Hypothalamus (tissue), 51 donors: Measurements from ENCODE around the gene MYOM3.
"Not testable (repeated sequence)": the region's sequence is repeated elsewhere in the genome, so short reads cannot be mapped to it uniquely, and the experiment has no call there.

Experiments used
- DNase-seq, 51 donors: peaks; one replicate each; lab custom pipeline; 2025; lab: John Stamatoyannopoulos, UW

Gene MYOM3

DNA sequence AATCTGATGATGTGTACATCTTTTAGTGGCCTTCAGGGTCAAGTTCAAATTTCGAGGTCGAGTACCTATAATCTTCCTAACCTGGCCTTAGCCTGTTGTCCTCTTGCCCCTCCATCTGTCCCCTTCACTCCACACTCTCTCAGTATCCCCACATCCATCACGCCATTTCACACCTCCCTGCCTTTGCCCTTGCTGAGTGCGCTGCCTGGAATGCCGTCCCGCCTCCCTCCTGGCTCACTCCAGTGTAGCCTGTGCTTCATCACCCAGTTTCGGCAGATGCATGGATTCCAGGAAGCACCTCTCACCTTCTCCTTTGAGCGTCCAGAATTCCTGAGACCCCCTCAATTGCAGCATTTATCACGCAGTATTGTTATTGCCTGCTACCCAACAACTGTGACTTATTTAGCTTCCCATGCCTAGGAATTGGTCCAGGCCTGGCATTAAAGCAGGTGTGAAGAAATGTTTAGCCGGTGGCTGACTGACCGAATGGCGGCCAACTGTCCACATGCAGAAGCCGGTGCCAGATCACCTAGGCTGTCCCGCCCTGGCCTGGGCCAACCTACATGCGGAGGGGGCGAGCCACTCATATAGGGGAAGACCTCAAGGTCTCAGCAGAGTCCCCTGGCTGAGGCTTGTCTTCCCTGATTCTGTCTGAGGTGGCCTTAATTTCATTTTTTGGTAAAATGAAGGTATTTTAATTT, 34.5 kb downstream of the MYOM3 start:
- no peak for DNase-seq

DNA sequence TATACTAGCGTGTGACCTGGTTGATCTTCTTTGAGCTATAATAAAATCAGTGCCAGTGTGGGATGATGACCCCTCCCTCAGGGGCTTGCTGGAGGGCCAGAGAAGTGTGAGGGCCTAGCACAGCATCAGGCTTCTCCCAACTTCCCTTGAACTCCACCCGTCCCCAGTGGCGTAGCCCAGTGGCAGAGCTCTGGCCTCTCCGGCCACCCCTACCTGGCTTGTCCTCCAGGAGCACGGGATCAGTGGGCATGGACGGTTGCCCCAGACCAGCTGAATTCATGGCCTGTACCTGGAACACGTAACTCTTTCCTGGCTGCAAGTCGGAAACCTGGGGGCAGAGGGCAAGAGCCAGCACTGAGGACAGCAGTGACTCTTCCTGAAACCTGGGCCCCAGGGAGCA, 36.0 kb downstream of the MYOM3 start:
- DNase-seq = no peak

DNA sequence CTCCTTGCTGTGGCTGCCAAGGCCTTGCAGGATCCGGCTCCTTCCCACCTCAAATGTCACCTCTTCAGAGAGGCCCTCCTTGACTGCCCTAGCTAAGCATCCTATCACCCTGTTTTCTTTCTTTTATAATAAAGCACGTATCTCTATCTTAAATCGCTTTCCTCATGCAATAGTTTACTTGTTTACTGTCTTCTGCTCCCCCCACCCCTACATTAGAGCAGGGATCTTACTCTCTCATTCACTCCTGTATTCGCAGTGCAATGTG, 36.4 kb downstream of the MYOM3 start:
- no peak for DNase-seq

DNA sequence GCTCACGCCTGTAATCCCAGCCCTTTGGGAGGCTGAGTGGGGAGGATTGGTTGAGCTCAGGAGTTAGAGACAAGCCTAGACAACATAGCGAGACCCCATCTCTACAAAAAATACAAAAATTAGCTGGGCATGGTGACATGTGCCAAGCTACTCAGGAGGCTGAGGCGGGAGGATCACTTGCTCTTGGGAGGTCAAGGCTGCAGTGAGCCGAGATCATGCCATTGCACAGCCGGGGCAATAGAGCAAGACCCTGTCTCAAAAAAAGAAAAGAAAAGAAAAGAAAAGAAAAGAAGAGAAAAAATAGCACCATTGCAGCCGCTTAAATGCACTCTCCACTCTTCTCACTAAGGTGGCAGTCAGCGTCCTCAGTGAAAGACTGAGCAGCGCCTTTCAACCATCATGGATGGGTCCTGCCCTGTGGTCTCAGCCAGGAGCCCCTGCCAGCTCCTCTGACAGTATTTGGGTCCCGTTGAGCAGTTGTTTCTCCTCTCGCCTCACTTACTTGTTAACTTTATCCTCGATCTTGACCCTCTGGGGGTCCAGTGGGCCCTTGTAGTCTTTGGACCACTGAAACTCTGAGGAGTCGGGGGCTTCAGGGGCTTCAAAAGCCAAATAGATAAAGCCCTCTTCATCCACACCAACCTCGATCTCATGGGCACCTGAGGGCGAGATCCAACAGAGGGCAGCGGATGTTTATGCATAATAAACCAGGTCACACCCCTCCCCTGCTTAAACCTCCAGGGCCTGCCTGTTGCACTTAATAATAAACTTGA, 36.9 kb downstream of the MYOM3 start:
- no peak for DNase-seq

DNA sequence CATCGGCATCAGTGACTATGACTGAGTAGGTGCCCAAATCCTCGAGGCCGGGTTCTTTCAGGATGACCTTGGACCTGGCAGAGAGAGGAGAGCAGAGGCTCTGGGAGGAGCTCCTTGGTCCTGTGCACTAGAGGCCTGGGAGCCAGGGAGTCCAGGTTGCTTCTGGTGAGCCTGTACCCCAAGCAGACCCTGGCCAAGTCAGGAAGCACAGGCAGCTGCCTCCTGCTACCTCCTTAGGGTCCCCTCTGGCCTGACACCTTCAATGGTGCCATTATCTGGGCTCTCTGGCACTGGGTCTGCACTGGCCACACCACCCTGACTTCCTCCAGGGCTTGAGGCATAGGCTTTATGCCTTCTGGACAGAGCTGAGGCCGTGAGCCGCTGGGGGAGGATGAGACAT, 37.7 kb downstream of the MYOM3 start:
- no peak for DNase-seq

DNA sequence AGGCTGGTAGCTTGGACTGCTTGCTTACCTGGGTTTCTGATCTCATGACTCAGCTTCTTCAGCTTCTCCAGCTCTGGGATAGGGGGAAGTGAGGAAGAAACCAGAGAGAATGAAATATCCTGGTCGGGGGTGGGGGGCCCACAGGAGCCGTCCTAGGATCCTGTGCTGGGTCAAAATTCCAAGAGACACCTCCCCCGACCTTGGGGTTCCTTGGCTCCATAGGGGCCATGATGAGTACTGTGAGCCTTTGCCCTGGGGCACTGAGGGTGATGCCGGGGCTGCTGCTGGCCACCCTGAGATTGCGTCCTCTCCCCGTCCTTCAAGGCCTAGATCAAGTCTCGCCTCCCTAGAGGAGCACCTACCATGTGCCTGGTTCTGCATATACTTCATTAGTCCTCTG, 40.0 kb downstream of the MYOM3 start:
- no peak for DNase-seq

DNA sequence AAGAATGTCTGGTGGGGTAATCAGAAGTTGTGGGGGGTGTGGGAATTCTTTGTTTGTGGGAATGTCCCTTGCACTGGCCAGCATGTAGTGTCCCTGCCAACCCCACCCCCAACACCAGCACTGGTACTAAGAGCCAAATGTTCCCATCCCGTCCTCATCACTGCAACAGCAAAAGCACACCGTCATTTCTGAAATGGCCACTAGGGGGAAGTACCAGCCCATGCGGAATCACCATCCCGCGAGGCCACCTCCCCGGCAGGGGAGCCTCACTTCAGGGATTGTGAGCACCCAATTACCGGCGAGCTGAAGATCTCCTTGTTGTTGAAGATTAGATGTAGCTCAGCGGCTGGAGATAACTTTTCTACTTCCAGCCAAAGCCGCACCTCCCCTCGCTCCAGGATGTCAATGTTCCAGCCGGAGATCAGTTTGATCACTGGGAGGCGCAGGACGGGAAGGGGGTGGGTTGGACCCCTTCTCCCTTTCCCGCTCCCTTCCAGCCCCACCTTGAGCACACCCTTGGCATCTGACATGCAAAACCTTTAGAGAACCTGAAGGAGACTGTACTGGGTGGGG, 41.0 kb downstream of the MYOM3 start:
- peak in 46 of 51 donors; percentile 2 to 74 (median 38) for DNase-seq

DNA sequence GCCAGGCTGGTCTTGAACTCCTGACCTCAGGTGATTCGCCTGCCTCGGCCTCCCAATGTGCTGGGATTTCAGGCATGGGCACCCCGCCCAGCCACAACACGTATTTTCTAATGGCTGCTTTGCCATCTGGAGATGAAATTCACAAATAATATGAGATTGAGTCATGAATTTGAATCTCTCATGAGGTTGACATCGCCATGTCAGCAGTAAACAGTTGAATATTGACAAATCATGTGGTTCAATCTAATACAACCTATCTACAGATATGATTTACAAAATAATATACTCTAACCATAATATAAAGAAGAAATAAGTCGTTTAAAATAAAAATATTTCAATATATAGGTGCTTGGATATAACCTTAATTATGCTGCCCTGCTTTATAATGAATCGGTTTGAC, 42.1 kb downstream of the MYOM3 start:
- DNase-seq = no peak

DNA sequence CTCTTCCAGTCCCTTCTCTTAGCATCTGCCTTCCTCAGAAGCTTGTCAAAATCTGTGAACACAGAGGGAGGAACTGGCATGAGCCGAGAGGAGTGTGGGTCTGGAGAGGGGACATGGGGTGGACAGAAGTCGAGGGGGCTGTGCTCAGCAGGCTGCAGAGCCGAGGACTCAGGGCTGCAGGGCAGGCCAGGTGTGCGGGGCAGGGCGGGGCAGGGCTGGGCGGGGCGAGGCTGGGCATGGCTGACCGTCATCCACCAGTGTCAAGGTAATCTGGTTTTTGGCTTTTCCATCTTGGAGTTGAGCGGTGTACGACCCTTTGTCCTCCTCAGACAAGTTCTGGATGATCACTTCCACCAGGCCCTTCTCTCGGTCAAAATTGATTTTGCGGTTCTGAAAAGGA, 44.0 kb downstream of the MYOM3 start:
- no peak for DNase-seq

DNA sequence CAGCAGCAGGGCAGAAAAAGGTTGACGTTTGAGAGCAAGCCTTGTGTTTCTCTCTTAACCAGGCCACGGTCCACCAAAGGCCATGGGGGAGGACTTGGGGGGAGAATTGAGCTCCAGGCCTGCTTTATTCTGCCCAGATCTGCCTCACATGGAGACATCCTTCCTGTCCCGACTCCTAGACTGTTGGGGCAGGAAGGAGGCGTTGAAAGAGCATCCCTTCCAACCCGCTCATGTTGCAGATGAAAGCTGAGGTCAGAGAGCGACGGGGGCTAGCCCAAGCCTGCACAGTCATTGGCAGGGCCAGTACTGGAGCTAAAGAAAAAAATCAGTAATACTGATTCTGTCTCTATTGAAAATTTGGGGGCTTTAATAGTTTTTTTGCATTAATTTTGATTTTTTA, 46.6 kb downstream of the MYOM3 start:
- DNase-seq = no peak

DNA sequence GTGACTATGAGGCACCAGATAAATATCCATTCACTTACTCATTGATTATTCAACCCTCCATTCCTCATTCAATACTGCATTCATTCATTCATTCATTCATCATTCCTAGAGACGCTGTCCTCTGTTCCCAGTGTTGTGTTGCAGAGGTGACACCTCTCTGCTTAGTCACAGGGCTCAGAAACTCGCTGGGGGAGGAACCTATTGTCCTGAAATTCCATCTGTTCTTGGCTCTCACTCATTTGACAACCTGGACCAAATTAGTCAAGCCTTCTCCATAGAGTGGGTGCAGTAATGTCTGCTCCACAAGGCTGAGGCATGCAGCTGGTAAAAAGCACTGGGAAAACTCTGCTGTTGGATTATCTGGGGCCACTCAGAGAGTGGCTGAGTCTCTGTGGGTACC, 49.7 kb downstream of the MYOM3 start:
- no peak for DNase-seq

DNA sequence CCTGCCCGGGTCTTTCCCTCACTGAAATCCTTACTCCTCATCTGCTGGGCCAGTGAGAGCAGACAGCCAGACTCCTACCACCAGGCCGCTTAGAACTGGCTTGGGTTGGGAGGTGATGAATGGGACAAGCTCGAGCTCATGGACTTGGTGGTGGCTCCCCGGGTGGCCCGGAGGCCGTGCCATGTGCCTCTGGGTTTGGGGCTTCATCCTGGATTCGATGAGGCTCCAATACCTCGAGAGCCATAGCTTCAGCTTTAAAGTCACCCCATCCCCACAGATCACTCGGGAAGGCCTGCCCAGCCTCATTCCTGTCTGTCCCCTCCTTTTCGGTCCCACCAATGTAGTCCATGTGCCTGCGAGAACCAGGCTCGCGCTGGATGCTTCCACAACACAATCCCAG, 51.5 kb downstream of the MYOM3 start:
- DNase-seq = no peak

DNA sequence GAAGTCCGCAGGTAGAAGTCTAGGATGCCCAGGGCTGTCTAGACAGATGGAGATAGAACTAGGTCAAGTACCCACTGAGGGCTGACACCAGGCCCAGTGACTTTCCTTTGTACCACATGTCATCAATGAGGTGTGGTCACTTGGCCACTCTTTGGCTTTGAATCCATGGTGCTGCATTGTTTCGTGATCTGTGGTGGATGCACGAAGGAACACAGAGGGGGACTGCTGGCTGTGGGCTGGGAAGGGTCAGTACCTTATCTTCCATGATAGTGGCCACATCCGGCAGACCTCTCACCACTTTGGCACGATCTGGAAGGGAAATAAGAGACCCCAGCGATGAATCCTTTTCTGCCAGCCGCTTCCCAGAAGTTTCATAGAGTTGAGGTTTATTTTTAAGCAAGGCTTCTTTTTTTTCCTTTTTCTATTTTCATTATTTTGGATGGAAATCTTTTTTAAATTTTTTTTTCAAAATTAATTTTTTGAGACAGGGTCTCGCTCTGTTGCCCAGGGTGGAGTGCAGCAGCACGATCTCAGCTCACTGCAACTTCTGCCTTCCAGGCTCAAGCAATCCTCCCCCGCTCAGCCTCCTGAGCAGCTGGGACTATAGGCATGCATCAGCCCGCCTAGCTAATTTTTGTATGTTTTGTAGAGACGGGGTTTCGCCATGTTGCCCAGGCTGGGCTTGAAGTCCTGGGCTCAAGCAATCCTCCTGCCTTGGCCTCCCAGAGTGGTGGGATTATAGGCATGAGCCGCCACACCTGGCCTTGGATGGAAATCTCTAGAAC, 53.1 kb downstream of the MYOM3 start:
- DNase-seq = no peak

DNA sequence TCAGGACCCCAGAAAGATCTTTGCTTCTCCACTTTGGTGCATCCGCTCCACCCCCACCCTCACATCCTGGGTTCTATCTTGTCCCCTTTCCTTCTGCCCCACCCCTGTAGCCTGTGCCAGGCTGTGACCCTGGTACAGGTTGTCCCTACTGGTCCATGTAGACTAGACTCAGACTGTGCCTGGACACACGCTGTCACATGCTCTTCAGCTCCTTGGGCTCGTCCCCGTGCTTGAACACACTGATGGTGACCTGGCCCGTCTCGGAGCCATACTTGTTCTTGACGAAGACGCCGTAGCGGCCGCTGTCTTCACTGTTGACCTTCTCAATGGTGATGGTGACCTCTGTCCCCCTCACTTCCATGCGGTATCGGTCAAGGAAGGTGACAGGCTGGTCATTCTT, 54.8 kb downstream of the MYOM3 start:
- no peak for DNase-seq

DNA sequence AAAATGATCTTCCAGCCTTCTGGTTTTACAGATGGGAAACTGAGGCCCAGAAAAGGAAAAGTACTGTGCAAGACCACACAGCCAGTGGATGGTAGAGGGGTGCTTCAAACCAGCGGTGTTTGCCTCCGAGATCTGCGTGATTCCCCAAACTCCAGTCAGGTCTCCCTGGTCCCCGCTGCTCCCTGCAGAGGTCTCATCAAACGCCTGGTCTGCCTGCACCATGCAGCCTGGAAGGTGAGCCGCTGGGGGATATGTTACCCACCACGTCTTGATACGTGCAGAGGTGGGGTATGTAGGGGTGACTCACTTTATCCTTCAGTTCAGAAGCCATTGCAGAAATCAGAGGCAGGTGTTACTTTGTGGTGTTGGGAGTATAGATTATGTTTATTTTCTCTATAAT, 56.3 kb downstream of the MYOM3 start:
- no peak for DNase-seq

DNA sequence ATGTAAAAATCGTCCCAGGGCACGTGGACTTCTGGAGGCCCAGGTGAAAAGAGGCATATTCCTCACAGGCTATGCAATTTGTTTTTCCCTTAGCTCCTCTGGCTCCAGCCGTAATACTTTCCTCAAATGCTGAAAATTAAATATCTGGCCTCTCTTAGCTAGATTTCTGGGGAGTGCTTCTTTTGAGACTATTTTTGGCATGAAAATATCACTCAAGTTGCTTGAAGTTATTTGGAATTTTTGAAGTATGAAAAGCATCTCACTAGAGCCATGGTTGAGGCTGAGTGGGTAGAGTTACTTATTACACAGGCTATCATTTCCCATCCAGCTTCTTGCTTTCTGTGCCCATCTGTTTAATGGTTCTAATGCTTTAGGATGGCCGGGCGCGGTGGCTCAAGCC, 59.7 kb downstream of the MYOM3 start:
- no peak for DNase-seq

DNA sequence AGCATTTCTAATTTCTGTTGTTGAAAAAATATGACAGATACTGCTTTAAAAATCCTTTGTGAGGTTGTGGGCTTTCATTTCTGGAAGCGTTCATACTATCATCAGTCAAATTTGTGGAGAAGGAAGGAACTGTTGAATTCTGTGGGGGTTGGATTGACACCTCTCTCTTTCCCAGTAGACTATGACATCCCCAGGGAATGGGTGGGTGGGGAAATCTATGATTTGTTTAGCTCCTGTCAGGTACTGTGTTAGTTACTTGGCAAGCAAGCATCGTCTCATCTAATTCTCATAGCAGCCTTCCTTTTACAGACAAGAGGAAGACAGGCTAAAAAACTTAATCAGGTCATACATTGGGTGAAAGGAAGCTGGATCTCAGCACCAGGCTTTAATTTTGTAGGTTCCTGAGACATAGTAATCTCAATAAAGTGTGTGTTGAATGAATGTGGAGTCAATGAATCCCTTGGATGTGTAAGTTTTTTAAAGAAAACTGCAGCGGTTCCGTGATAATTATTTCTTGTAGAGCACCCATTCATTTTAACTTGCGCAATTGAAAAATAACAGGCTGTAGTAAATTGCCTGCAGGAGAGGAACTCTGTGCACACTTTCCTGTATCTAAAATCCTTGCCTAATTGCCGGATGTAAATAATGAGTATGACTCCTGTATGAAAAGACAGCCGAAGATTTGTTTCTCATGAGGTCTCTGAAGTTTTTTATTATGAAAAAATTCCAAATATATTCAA, 60.6 kb downstream of the MYOM3 start:
- no peak for DNase-seq

DNA sequence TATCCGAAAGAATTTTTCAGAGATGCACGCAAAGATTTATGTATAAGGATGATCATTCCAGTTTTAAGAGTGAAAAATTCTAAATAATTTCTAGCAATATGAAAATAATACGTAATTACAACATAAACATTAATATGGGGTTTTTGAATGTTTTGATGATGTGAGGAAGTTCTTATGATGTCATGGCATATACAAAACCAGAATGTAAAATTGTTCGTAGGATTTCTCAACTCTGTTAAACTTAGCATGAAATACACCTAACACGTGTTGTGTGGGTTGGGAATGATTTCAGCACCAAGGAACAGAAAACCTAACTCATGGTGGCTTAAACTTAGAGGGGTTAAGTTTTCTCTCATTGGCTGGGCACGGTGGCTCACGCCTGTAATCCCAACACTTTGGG, 62.2 kb downstream of the MYOM3 start:
- DNase-seq = no peak

DNA sequence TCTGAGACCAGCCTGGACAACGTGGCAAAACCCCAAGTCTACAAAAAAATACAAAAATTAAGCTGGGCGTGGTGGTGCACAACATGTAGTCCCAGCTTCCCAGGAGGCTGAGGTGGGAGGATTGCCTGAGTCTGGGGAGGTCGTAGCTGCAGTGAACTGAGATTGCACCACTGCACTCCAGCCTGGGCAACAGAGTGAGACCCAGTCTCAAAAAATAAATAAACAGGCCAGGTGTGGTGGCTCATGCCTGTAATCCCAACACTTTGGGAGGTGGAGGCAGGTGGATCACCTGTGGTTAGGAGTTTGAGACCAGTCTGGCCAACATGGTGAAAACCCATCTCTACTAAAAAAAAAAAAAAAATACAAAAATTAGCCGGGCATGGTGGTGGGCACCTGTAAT, 63.0 kb downstream of the MYOM3 start:
- not testable (repeated sequence) for DNase-seq

DNA sequence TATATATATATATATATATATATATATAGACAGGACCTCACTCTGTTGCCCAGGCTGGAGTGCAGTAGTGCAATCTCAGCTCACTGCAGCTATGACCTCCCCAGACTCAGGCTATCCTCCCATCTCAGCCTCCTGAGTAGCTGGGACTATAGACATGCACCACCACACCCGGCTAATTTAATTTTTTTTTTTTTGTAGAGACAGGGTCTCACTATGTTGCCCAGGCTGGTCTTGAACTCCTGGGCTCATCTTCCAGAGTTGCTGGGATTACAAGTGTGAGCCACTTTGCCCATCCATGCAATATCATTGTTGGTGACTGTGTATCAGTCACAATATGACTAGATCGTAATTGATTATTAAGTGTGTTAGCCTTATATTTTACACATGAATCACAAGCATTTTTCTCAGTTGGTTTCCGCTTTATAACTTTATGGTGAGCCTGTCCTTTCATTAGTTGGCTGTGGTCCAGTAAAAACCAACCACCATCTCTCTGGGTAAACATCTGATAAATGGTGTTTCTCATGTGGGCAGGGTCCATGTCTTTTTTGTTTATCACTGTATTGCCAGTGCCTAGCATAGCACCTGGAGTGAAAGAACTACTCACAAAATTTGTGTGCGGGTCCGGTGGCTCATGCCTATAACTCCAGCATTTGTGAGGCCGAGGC, 63.6 kb downstream of the MYOM3 start:
- DNase-seq = no peak
